HL-60 (cell line): ENCODE results near the gene TMEM72.

ENCODE experiments used
- GABPA ChIP-seq: IDR thresholded peaks from 2 replicates; pipeline ENCODE4 v1.6.1; 2012; ENCODE audit warnings: low read depth
- POLR2AphosphoS5 ChIP-seq: IDR thresholded peaks from 2 replicates; pipeline ENCODE4 v1.6.1; 2012; ENCODE audit warnings: low read depth
- TF ChIP-seq, protein P1 (sequence below): IDR thresholded peaks from one replicate; pipeline ENCODE4 v1.5.1; 2011; ENCODE audit warnings: low read length, control low read depth, inconsistent platforms; ENCODE audit not compliant: insufficient read depth
- TF ChIP-seq, protein P2 (sequence below): IDR thresholded peaks from 2 replicates; pipeline ENCODE4 v1.6.1; 2012; ENCODE audit warnings: low read depth; ENCODE audit not compliant: insufficient replicate concordance

DNA sequence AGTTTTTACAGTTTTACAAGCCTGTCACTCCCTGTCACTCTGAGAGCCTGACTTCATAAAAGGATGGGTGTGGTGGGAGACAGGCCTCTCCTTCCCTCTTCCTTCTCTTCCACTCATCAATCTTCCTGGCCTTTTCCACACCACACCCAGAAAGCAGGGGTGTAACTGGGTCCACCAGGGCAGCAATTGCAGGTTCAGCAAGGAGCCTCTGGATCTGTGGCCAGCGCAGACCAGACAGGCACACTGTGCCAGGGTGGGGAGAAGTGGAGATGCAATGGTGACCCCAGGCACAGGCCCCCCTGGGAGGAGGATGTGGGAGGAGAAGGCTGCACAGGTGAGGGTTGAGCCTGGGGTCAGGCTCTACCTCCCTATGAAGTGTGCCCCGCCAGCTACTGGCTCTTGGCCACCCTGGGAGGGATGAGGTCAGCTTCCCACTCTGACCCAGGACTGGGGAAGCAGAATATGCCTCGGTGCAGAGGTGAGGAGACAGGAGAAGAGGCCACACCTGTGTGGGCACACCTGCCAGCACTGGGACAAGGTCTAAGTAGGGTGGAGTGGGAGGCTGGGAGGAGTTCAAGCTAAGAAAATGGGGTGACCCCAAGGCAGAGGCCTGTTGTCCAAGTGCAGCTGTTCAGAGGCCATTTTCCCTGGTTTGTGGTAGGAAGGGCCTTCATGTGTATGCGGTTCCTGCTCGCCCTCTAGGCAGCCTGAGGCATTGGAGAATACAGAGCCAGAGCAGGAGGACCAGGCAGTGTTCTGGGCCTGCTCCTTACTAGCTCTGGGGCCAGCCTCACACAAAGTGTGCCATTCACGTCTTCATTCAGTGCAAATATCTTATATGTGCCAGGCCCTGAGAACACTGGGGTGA, 20.2 kb upstream of the TMEM72 start:
- TF ChIP-seq, protein P1, sequence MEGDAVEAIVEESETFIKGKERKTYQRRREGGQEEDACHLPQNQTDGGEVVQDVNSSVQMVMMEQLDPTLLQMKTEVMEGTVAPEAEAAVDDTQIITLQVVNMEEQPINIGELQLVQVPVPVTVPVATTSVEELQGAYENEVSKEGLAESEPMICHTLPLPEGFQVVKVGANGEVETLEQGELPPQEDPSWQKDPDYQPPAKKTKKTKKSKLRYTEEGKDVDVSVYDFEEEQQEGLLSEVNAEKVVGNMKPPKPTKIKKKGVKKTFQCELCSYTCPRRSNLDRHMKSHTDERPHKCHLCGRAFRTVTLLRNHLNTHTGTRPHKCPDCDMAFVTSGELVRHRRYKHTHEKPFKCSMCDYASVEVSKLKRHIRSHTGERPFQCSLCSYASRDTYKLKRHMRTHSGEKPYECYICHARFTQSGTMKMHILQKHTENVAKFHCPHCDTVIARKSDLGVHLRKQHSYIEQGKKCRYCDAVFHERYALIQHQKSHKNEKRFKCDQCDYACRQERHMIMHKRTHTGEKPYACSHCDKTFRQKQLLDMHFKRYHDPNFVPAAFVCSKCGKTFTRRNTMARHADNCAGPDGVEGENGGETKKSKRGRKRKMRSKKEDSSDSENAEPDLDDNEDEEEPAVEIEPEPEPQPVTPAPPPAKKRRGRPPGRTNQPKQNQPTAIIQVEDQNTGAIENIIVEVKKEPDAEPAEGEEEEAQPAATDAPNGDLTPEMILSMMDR, result no peak
- TF ChIP-seq, protein P2, sequence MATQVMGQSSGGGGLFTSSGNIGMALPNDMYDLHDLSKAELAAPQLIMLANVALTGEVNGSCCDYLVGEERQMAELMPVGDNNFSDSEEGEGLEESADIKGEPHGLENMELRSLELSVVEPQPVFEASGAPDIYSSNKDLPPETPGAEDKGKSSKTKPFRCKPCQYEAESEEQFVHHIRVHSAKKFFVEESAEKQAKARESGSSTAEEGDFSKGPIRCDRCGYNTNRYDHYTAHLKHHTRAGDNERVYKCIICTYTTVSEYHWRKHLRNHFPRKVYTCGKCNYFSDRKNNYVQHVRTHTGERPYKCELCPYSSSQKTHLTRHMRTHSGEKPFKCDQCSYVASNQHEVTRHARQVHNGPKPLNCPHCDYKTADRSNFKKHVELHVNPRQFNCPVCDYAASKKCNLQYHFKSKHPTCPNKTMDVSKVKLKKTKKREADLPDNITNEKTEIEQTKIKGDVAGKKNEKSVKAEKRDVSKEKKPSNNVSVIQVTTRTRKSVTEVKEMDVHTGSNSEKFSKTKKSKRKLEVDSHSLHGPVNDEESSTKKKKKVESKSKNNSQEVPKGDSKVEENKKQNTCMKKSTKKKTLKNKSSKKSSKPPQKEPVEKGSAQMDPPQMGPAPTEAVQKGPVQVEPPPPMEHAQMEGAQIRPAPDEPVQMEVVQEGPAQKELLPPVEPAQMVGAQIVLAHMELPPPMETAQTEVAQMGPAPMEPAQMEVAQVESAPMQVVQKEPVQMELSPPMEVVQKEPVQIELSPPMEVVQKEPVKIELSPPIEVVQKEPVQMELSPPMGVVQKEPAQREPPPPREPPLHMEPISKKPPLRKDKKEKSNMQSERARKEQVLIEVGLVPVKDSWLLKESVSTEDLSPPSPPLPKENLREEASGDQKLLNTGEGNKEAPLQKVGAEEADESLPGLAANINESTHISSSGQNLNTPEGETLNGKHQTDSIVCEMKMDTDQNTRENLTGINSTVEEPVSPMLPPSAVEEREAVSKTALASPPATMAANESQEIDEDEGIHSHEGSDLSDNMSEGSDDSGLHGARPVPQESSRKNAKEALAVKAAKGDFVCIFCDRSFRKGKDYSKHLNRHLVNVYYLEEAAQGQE, result no peak
- TF ChIP-seq POLR2AphosphoS5, result no peak
- TF ChIP-seq GABPA, result no peak
